Mucosa of stomach (tissue), 1 donor: ENCODE results near the gene ANKRD16.

ENCODE experiments used
- H3K27me3 ChIP-seq: one replicate; pipeline ENCODE4 v1.7.0; 2013; ENCODE audit warnings: mild to moderate bottlenecking, low read length; ENCODE audit not compliant: control insufficient read depth, insufficient read depth
- H3K36me3 ChIP-seq: one replicate; pipeline ENCODE4 v1.7.0; 2013; ENCODE audit warnings: low read length; ENCODE audit not compliant: control insufficient read depth, insufficient read depth
- H3K4me1 ChIP-seq: one replicate; pipeline ENCODE4 v1.7.0; 2013; ENCODE audit warnings: mild to moderate bottlenecking, low read length; ENCODE audit not compliant: control insufficient read depth, insufficient read depth
- H3K4me3 ChIP-seq: one replicate; pipeline ENCODE4 v1.7.0; 2013; ENCODE audit warnings: low read length
- H3K9ac ChIP-seq: one replicate; pipeline ENCODE4 v1.7.0; 2013; ENCODE audit warnings: mild to moderate bottlenecking, low read length, moderate library complexity
- H3K9me3 ChIP-seq: one replicate; pipeline ENCODE4 v1.7.0; 2013; ENCODE audit warnings: mild to moderate bottlenecking, low read length, moderate library complexity; ENCODE audit not compliant: control insufficient read depth
- donor health status: Pancreatic carcinoma.

Gene ANKRD16

GRCh38 chr10:5889624-5890451, at the start of gene ANKRD16, which contains the start of gene FBH1:
Gene ANKRD16 (minus strand): TSS chr10:5889893. CDS start chr10:5889354, 539 bp downstream.
Gene FBH1 (plus strand): TSS chr10:5890243. CDS start chr10:5890346, 103 bp downstream.
- H3K9me3 ChIP-seq = no peaks in the 10 kb centered on the region
- H3K27me3 ChIP-seq = peaks cover 12% of the 10 kb centered on the region
- peak within 1 kb of the TSS; percentile 51 for H3K4me3 ChIP-seq
- no peaks in the 10 kb centered on the region for H3K36me3 ChIP-seq
- H3K4me1 ChIP-seq = peaks cover 38% of the 10 kb centered on the region
- peak within 1 kb of the TSS; percentile 74 for H3K9ac ChIP-seq

GRCh38 chr10:5938291-5938690, 48.6 kb upstream of the ANKRD16 start:
- H3K9ac ChIP-seq = no peak overlapping the region
- H3K4me1 ChIP-seq = peaks cover 4% of the 10 kb centered on the region
- H3K36me3 ChIP-seq = peaks cover 10% of the 10 kb centered on the region
- H3K9me3 ChIP-seq = no peaks in the 10 kb centered on the region
- no peaks in the 10 kb centered on the region for H3K27me3 ChIP-seq
- no peak overlapping the region for H3K4me3 ChIP-seq

GRCh38 chr10:5937016-5937415, 47.3 kb upstream of the ANKRD16 start:
- H3K9me3 ChIP-seq = no peaks in the 10 kb centered on the region
- H3K9ac ChIP-seq = no peak overlapping the region
- no peaks in the 10 kb centered on the region for H3K4me1 ChIP-seq
- H3K4me3 ChIP-seq = no peak overlapping the region
- no peaks in the 10 kb centered on the region for H3K27me3 ChIP-seq
- H3K36me3 ChIP-seq = peaks cover 10% of the 10 kb centered on the region

GRCh38 chr10:5935628-5936027, 45.9 kb upstream of the ANKRD16 start:
- peaks cover 10% of the 10 kb centered on the region for H3K36me3 ChIP-seq
- no peaks in the 10 kb centered on the region for H3K27me3 ChIP-seq
- no peaks in the 10 kb centered on the region for H3K4me1 ChIP-seq
- no peak overlapping the region for H3K4me3 ChIP-seq
- no peaks in the 10 kb centered on the region for H3K9me3 ChIP-seq
- no peak overlapping the region for H3K9ac ChIP-seq

GRCh38 chr10:5933909-5934546, 44.3 kb upstream of the ANKRD16 start:
- Histone ChIP-seq H3K9me3 (no peaks in the 10 kb centered on the region), H3K27me3 (no peaks in the 10 kb centered on the region), H3K4me3 (no peak overlapping the region), H3K9ac (no peak overlapping the region), H3K4me1 (no peaks in the 10 kb centered on the region), H3K36me3 (peaks cover 14% of the 10 kb centered on the region)

GRCh38 chr10:5932345-5932744, 42.7 kb upstream of the ANKRD16 start:
- no peak overlapping the region for H3K4me3 ChIP-seq
- no peak overlapping the region for H3K9ac ChIP-seq
- no peaks in the 10 kb centered on the region for H3K9me3 ChIP-seq
- H3K4me1 ChIP-seq = no peaks in the 10 kb centered on the region
- no peaks in the 10 kb centered on the region for H3K27me3 ChIP-seq
- H3K36me3 ChIP-seq = peaks cover 18% of the 10 kb centered on the region

GRCh38 chr10:5930272-5930671, 40.6 kb upstream of the ANKRD16 start:
- Histone ChIP-seq H3K9ac (no peak overlapping the region), H3K36me3 (peaks cover 8% of the 10 kb centered on the region)

GRCh38 chr10:5929442-5929841, 39.7 kb upstream of the ANKRD16 start:
- H3K4me3 ChIP-seq = no peak overlapping the region
- no peaks in the 10 kb centered on the region for H3K4me1 ChIP-seq
- no peak overlapping the region for H3K9ac ChIP-seq
- no peaks in the 10 kb centered on the region for H3K27me3 ChIP-seq
- no peaks in the 10 kb centered on the region for H3K9me3 ChIP-seq
- peaks cover 8% of the 10 kb centered on the region for H3K36me3 ChIP-seq

More at GRCh38 chr10:5930272-5930671, 40.6 kb upstream of the ANKRD16 start:
- H3K4me1 ChIP-seq = no peaks in the 10 kb centered on the region
- no peak overlapping the region for H3K4me3 ChIP-seq
- H3K9me3 ChIP-seq = no peaks in the 10 kb centered on the region
- no peaks in the 10 kb centered on the region for H3K27me3 ChIP-seq

GRCh38 chr10:5927306-5927705, 37.6 kb upstream of the ANKRD16 start:
- H3K4me1 ChIP-seq = no peaks in the 10 kb centered on the region
- no peak overlapping the region for H3K4me3 ChIP-seq
- H3K9ac ChIP-seq = no peak overlapping the region
- H3K9me3 ChIP-seq = no peaks in the 10 kb centered on the region
- H3K27me3 ChIP-seq = no peaks in the 10 kb centered on the region
- peaks cover 12% of the 10 kb centered on the region for H3K36me3 ChIP-seq

GRCh38 chr10:5924889-5925288, 35.2 kb upstream of the ANKRD16 start:
- H3K27me3 ChIP-seq = no peaks in the 10 kb centered on the region
- H3K9me3 ChIP-seq = no peaks in the 10 kb centered on the region
- H3K4me1 ChIP-seq = no peaks in the 10 kb centered on the region
- peaks cover 12% of the 10 kb centered on the region for H3K36me3 ChIP-seq
- no peak overlapping the region for H3K9ac ChIP-seq
- H3K4me3 ChIP-seq = no peak overlapping the region

- Histone ChIP-seq H3K36me3 (peaks cover 7% of the 10 kb centered on the region), H3K4me3 (no peak overlapping the region), H3K4me1 (no peaks in the 10 kb centered on the region), H3K9ac (no peak overlapping the region), H3K9me3 (no peaks in the 10 kb centered on the region), H3K27me3 (no peaks in the 10 kb centered on the region)
Observed at GRCh38 chr10:5921746-5922145, 32.1 kb upstream of the ANKRD16 start.

- Histone ChIP-seq H3K4me1 (no peaks in the 10 kb centered on the region), H3K36me3 (peaks cover 7% of the 10 kb centered on the region), H3K9ac (no peak overlapping the region)
Observed at GRCh38 chr10:5919568-5919967, 29.9 kb upstream of the ANKRD16 start.

More at GRCh38 chr10:5919568-5919967, 29.9 kb upstream of the ANKRD16 start:
- H3K27me3 ChIP-seq = no peaks in the 10 kb centered on the region
- H3K9me3 ChIP-seq = no peaks in the 10 kb centered on the region
- no peak overlapping the region for H3K4me3 ChIP-seq
